ENCODE results near the gene C5AR1.

GRCh38 chr19:47323872-47324271 is 14.2 kb downstream of the C5AR1 start:
- no peak for TF ChIP-seq EZH2 (IDR thresholded peaks at IDR 0.05; ENCODE audit: borderline replicate concordance, low read length)
- TF ChIP-seq, protein P1, sequence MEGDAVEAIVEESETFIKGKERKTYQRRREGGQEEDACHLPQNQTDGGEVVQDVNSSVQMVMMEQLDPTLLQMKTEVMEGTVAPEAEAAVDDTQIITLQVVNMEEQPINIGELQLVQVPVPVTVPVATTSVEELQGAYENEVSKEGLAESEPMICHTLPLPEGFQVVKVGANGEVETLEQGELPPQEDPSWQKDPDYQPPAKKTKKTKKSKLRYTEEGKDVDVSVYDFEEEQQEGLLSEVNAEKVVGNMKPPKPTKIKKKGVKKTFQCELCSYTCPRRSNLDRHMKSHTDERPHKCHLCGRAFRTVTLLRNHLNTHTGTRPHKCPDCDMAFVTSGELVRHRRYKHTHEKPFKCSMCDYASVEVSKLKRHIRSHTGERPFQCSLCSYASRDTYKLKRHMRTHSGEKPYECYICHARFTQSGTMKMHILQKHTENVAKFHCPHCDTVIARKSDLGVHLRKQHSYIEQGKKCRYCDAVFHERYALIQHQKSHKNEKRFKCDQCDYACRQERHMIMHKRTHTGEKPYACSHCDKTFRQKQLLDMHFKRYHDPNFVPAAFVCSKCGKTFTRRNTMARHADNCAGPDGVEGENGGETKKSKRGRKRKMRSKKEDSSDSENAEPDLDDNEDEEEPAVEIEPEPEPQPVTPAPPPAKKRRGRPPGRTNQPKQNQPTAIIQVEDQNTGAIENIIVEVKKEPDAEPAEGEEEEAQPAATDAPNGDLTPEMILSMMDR (IDR thresholded peaks at IDR 0.05; ENCODE audit: low read length), result no peak
